ENCODE results near the gene BRAT1.

DNA sequence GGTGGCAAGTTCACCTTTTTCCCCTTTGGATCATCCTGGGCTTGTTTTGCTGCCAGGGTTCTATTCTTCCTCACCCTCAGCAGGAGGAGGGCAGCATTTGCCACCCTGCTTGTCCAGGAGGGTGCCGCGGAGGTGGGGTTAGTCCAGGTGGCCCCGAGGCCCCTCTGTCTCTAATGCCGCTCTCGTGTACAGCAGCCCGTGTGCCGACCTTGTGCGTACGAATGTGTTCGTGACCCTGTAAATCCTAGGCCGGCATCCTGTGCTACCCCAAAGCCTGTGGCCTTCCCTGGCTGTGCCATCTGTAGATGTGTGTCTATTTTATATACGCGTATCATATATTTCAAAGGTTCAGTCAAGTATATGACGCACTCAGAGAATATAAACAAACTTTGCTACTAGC lies 14.1 kb upstream of the BRAT1 start:
- TF ChIP-seq, protein P1, sequence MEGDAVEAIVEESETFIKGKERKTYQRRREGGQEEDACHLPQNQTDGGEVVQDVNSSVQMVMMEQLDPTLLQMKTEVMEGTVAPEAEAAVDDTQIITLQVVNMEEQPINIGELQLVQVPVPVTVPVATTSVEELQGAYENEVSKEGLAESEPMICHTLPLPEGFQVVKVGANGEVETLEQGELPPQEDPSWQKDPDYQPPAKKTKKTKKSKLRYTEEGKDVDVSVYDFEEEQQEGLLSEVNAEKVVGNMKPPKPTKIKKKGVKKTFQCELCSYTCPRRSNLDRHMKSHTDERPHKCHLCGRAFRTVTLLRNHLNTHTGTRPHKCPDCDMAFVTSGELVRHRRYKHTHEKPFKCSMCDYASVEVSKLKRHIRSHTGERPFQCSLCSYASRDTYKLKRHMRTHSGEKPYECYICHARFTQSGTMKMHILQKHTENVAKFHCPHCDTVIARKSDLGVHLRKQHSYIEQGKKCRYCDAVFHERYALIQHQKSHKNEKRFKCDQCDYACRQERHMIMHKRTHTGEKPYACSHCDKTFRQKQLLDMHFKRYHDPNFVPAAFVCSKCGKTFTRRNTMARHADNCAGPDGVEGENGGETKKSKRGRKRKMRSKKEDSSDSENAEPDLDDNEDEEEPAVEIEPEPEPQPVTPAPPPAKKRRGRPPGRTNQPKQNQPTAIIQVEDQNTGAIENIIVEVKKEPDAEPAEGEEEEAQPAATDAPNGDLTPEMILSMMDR (conservative IDR thresholded peaks at IDR 0.05) = no peak
- no peak for TF ChIP-seq ZFX (IDR thresholded peaks at IDR 0.05)
